Colonic mucosa (tissue), 4 donors: Measurements from ENCODE around the gene AASDH. TPM values are rescaled to one million over a fixed set of nuclear protein-coding genes. Genes with fewer than 3 reads are reported as not detected.

Experiments
- DNase-seq: peaks from one replicate; pipeline ENCODE4 v3.0.0-alpha.2; 2020
- H3K27ac ChIP-seq: fragments of 200-600 bp; one replicate; pipeline ENCODE4 v1.8.0; 2021
- H3K27me3 ChIP-seq: fragments of 200-600 bp; one replicate; pipeline ENCODE4 v1.8.0; 2021
- H3K36me3 ChIP-seq: fragments of 200-600 bp; one replicate; pipeline ENCODE4 v1.8.0; 2021
- H3K4me1 ChIP-seq: fragments of 200-600 bp; one replicate; pipeline ENCODE4 v1.8.0; 2021; ENCODE audit warnings: mild to moderate bottlenecking
- H3K4me3 ChIP-seq: fragments of 200-600 bp; one replicate; pipeline ENCODE4 v1.8.0; 2021
- H3K9ac ChIP-seq, 2 donors: one replicate each; pipeline ENCODE4 v1.7.0; 2013; ENCODE audit warnings: control low read depth in 2 of 2, low read depth in 2 of 2, low read length in 2 of 2
- H3K9me3 ChIP-seq: fragments of 200-600 bp; one replicate; pipeline ENCODE4 v1.8.0; 2021
- CTCF ChIP-seq: fragments of 200-600 bp; IDR thresholded peaks from one replicate; pipeline ENCODE4 v1.8.0; 2022; ENCODE audit warnings: antibody characterized with exemption, mild to moderate bottlenecking
- intact Hi-C: fragments of 100-400 bp; cut with DNase I; formaldehyde crosslinking; loops from one replicate; pipeline ENCODE4 v1.14.1; 2022
- total RNA-seq, 2 donors: library from RNA; stranded (reverse); fragmentation: NEBNext Ultra II Directional in 1 of 2; extraction: Animal tissue kit (Norgen Biotek cat#: 25700) in 1 of 2; gene quantifications; one replicate each; pipeline ENCODE4 v1.2.1, GENCODE V29; 2021
- donor health status: healthy.
- donor health status: DM: no; HTN: no; CAD: no.
- donor health status: DM: no; HTN: no; CAD: no.

AASDH gene
- total RNA-seq, 2 donors from 2014 or later: 7.4 to 7.8 TPM

- Histone ChIP-seq H3K9me3 (no peaks in the 10 kb centered on the region), H3K4me1 (peaks cover 4% of the 10 kb centered on the region), H3K27ac (no peak overlapping the region), H3K9ac (no peak overlapping the region), H3K4me3 (no peak overlapping the region), H3K27me3 (no peaks in the 10 kb centered on the region), H3K36me3 (no peaks in the 10 kb centered on the region)
- no peak for DNase-seq
- intact Hi-C loops: no loop called here
- TF ChIP-seq CTCF: no peak
Observed at GRCh38 chr4:56408978-56409377, 21.7 kb upstream of the AASDH start.

GRCh38 chr4:56406151-56406550 lies 18.9 kb upstream of the AASDH start:
- H3K4me3 ChIP-seq: no peak overlapping the region
- TF ChIP-seq CTCF: no peak
- no peaks in the 10 kb centered on the region for H3K36me3 ChIP-seq
- H3K9ac ChIP-seq: no peak overlapping the region
- peaks cover 4% of the 10 kb centered on the region for H3K4me1 ChIP-seq
- H3K27ac ChIP-seq: no peak overlapping the region
- intact Hi-C loops: no loop called here
- DNase-seq: no peak
- no peaks in the 10 kb centered on the region for H3K9me3 ChIP-seq
- no peaks in the 10 kb centered on the region for H3K27me3 ChIP-seq

GRCh38 chr4:56405016-56405415 lies 17.7 kb upstream of the AASDH start:
- Histone ChIP-seq H3K36me3 (no peaks in the 10 kb centered on the region), H3K27ac (no peak overlapping the region), H3K9me3 (no peaks in the 10 kb centered on the region), H3K4me3 (no peak overlapping the region), H3K4me1 (peaks cover 4% of the 10 kb centered on the region), H3K27me3 (no peaks in the 10 kb centered on the region), H3K9ac (no peak overlapping the region)
- no peak for TF ChIP-seq CTCF
- intact Hi-C loops: no loop called here
- DNase-seq: no peak

GRCh38 chr4:56400560-56400959 lies 13.3 kb upstream of the AASDH start:
- H3K4me3 ChIP-seq: no peak overlapping the region
- no peak overlapping the region for H3K9ac ChIP-seq

GRCh38 chr4:56391270-56391669 lies 4.0 kb upstream of the AASDH start:
- Histone ChIP-seq H3K36me3 (no peaks in the 10 kb centered on the region), H3K4me1 (peaks cover under 1% of the 10 kb centered on the region), H3K27me3 (no peaks in the 10 kb centered on the region), H3K4me3 (no peak overlapping the region), H3K9ac (no peak overlapping the region), H3K27ac (no peak overlapping the region), H3K9me3 (no peaks in the 10 kb centered on the region)
- intact Hi-C loops: no loop called here
- DNase-seq: no peak
- no peak for TF ChIP-seq CTCF

More at GRCh38 chr4:56400560-56400959, 13.3 kb upstream of the AASDH start:
- DNase-seq: no peak
- Histone ChIP-seq H3K27me3 (no peaks in the 10 kb centered on the region), H3K36me3 (no peaks in the 10 kb centered on the region), H3K4me1 (no peaks in the 10 kb centered on the region), H3K9me3 (no peaks in the 10 kb centered on the region), H3K27ac (no peak overlapping the region)
- no peak for TF ChIP-seq CTCF
- intact Hi-C loops: no loop called here

GRCh38 chr4:56389558-56389957 lies 2.3 kb upstream of the AASDH start:
- intact Hi-C loops: loop anchor here (5.0 kb wide), 1 partner anchor 78 kb away; the partner anchor contains the start of gene SRP72
- no peaks in the 10 kb centered on the region for H3K36me3 ChIP-seq

More at GRCh38 chr4:56389558-56389957, 2.3 kb upstream of the AASDH start:
- Histone ChIP-seq H3K9ac (no peak overlapping the region), H3K27ac (no peak overlapping the region), H3K27me3 (no peaks in the 10 kb centered on the region), H3K9me3 (no peaks in the 10 kb centered on the region), H3K4me3 (no peak overlapping the region), H3K4me1 (peaks cover 3% of the 10 kb centered on the region)
- no peak for TF ChIP-seq CTCF
- DNase-seq: no peak
